GM20000 (cell line): Measurements from ENCODE around the gene REEP3.
"Not testable (repeated sequence)": the region's sequence is repeated elsewhere in the genome, so short reads cannot be mapped to it uniquely, and the experiment has no call there.

Experiments
- DNase-seq: peaks from one replicate; pipeline ENCODE4 v3.0.0; 2012; ENCODE audit warnings: low spot score
- CTCF ChIP-seq: IDR thresholded peaks from 2 replicates; pipeline ENCODE4 v1.5.1; 2012; ENCODE audit warnings: mild to moderate bottlenecking, control low read depth; ENCODE audit errors: extremely low read depth, missing control alignments

The REEP3 gene

GRCh38 chr10:63498665-63499064, 22.5 kb upstream of the REEP3 start:
- DNase-seq: no peak
- TF ChIP-seq CTCF: no peak

GRCh38 chr10:63500551-63500950, 20.6 kb upstream of the REEP3 start:
- DNase-seq: not testable (repeated sequence)

- no peak for DNase-seq
- TF ChIP-seq CTCF: no peak
Observed at GRCh38 chr10:63501954-63502353, 19.2 kb upstream of the REEP3 start.

- no peak for DNase-seq
- no peak for TF ChIP-seq CTCF
Observed at GRCh38 chr10:63502832-63503231, 18.4 kb upstream of the REEP3 start.

- DNase-seq: no peak
- TF ChIP-seq CTCF: no peak
Observed at GRCh38 chr10:63503395-63503794, 17.8 kb upstream of the REEP3 start.

- no peak for TF ChIP-seq CTCF
- DNase-seq: no peak
Observed at GRCh38 chr10:63504145-63504881, 16.9 kb upstream of the REEP3 start.

- no peak for DNase-seq
- no peak for TF ChIP-seq CTCF
Observed at GRCh38 chr10:63505562-63505961, 15.6 kb upstream of the REEP3 start.

- TF ChIP-seq CTCF: no peak
Observed at GRCh38 chr10:63506554-63506953, 14.6 kb upstream of the REEP3 start.

More at GRCh38 chr10:63506554-63506953, 14.6 kb upstream of the REEP3 start:
- no peak for DNase-seq
